GM12878 (cell line): ENCODE measurements around the gene CD84. TPM values are rescaled to one million over a fixed set of nuclear protein-coding genes. Genes with fewer than 3 reads are reported as not detected.

Source experiments
- ATAC-seq: fragments of 200-7000 bp; cut with Tn5 transposase; 3 replicates; pipeline ENCODE4 v1.9.1; 2020; ENCODE audit warnings: mild to moderate bottlenecking, moderate library complexity
- BruUV-seq: library from RNA; stranded (reverse); fragments of 400-500 nt; replicated peaks from 2 replicates; lab custom pipeline; 2021; lab: Mats Ljungman, UMichigan
- CTCF ChIA-PET: fragments of 300-600 bp; sonication (Branson Sonifier 250); formaldehyde crosslinking; extraction: SDS; loops from one replicate; lab custom pipeline; 2021; ENCODE audit warnings: inconsistent platforms; lab: Yijun Ruan, JAX
- POLR2A ChIA-PET: fragments of 350-600 bp; formaldehyde crosslinking; extraction: SDS; loops from one replicate; lab custom pipeline; 2021; ENCODE audit warnings: inconsistent platforms; lab: Charles Lee
- RAD21 ChIA-PET: fragments of 300-600 bp; sonication (Branson Sonifier 250); formaldehyde crosslinking; loops from one replicate; lab custom pipeline; 2023; ENCODE audit warnings: antibody characterized with exemption; ENCODE audit not compliant: unreplicated experiment; lab: Charles Lee
- SMC1A ChIA-PET: fragments of 300-600 bp; sonication (Branson Sonifier 250); formaldehyde crosslinking; loops from one replicate; lab custom pipeline; 2023; ENCODE audit not compliant: unreplicated experiment, uncharacterized antibody; lab: Charles Lee
- DNase-seq: peaks from one replicate; pipeline ENCODE4 v3.0.0-alpha.2; 2011; ENCODE audit warnings: low read depth, low spot score
- FAIRE-seq: peaks from 3 replicates; lab custom pipeline; 2011; peaks lifted over from hg19 to GRCh38; lab: Jason Lieb, UNC
- H2AFZ ChIP-seq: 2 replicates; pipeline ENCODE4 v1.6.0; 2011; ENCODE audit warnings: low read depth, low read length, control low read depth; ENCODE audit not compliant: control insufficient read depth
- H3K27ac ChIP-seq: 2 replicates; pipeline ENCODE4 v1.5.1; 2011; ENCODE audit warnings: control low read depth; ENCODE audit not compliant: control insufficient read depth, insufficient read depth
- H3K27me3 ChIP-seq, 2 experiments: replicated peaks in 1 of 2; 2 replicates each; pipeline versions ENCODE4 v1.6.0 to v1.6.1; 2011; ENCODE audit warnings: low read length in 1 of 2; ENCODE audit not compliant: control insufficient read depth in 2 of 2, insufficient read depth in 2 of 2
- H3K36me3 ChIP-seq, 2 experiments: 2 replicates each; pipeline ENCODE4 v1.5.1; 2011; ENCODE audit warnings: low read length in 1 of 2; ENCODE audit not compliant: control insufficient read depth in 2 of 2, insufficient read depth in 2 of 2
- H3K4me1 ChIP-seq: 2 replicates; pipeline ENCODE4 v1.6.1; 2011; ENCODE audit warnings: mild to moderate bottlenecking, low read length, moderate library complexity, mixed read lengths; ENCODE audit not compliant: control insufficient read depth, insufficient read depth
- H3K4me2 ChIP-seq: 2 replicates; pipeline ENCODE4 v1.6.0; 2011; ENCODE audit warnings: control low read depth; ENCODE audit not compliant: control insufficient read depth, insufficient read depth
- H3K4me3 ChIP-seq: fragments of 200-600 bp; sonication (generic); 2 replicates; pipeline ENCODE4 v1.5.1; 2016
- H3K79me2 ChIP-seq: 2 replicates; pipeline ENCODE4 v1.6.0; 2011; ENCODE audit warnings: low read length; ENCODE audit not compliant: control insufficient read depth, insufficient read depth
- H3K9ac ChIP-seq: 2 replicates; pipeline ENCODE4 v1.8.0; 2011; ENCODE audit warnings: low read length, control low read depth, mixed read lengths; ENCODE audit not compliant: control insufficient read depth, insufficient read depth
- H3K9me3 ChIP-seq: replicated peaks from 3 replicates; pipeline ENCODE4 v1.5.1; 2011; ENCODE audit warnings: mild to moderate bottlenecking, low read length; ENCODE audit not compliant: control insufficient read depth, insufficient read depth
- H4K20me1 ChIP-seq: 2 replicates; pipeline ENCODE4 v1.6.0; 2011; ENCODE audit not compliant: control insufficient read depth, insufficient read depth
- CBFB ChIP-seq: IDR thresholded peaks from 2 replicates; pipeline ENCODE4 v1.6.1; 2016; ENCODE audit warnings: antibody characterized with exemption, low read depth
- ESRRA ChIP-seq: IDR thresholded peaks from 2 replicates; pipeline ENCODE4 v1.6.1; 2012; ENCODE audit warnings: mild to moderate bottlenecking, low read length, improper control_type of control experiment
- IRF4 ChIP-seq: IDR thresholded peaks from 2 replicates; pipeline ENCODE4 v1.6.1; 2011; ENCODE audit warnings: low read depth, low read length
- JUNB ChIP-seq: IDR thresholded peaks from 2 replicates; pipeline ENCODE4 v1.6.1; 2016; ENCODE audit warnings: antibody characterized with exemption, mild to moderate bottlenecking
- JUND ChIP-seq: IDR thresholded peaks from 2 replicates; pipeline ENCODE4 v1.6.1; 2012; ENCODE audit warnings: low read depth, mild to moderate bottlenecking, low read length, improper control_type of control experiment, moderate library complexity
- KAT2A ChIP-seq: conservative IDR thresholded peaks from 2 replicates; pipeline ENCODE4 v1.6.1; 2011; ENCODE audit warnings: low read depth, low read length; ENCODE audit not compliant: control insufficient read depth
- NFIC ChIP-seq: IDR thresholded peaks from 2 replicates; pipeline ENCODE4 v1.6.1; 2012; ENCODE audit warnings: low read depth, mild to moderate bottlenecking, inconsistent platforms, low read length, moderate library complexity
- NR2C1 ChIP-seq: fragments of 450-650 bp; IDR thresholded peaks from 2 replicates; pipeline ENCODE4 v1.6.1; 2017; ENCODE audit warnings: antibody characterized with exemption, mild to moderate bottlenecking, moderate library complexity
- NR2C2 ChIP-seq: IDR thresholded peaks from 2 replicates; pipeline ENCODE4 v1.6.1; 2011; ENCODE audit warnings: borderline replicate concordance, low read depth; ENCODE audit not compliant: control insufficient read depth, insufficient read length
- PML ChIP-seq: IDR thresholded peaks from 2 replicates; pipeline ENCODE4 v1.6.1; 2012; ENCODE audit warnings: low read length, inconsistent platforms
- RB1 ChIP-seq: fragments of 450-650 bp; formaldehyde crosslinking; IDR thresholded peaks from 2 replicates; pipeline ENCODE4 v1.6.1; 2017; ENCODE audit warnings: mild to moderate bottlenecking, borderline replicate concordance
- RCOR1 ChIP-seq: conservative IDR thresholded peaks from 2 replicates; pipeline ENCODE4 v1.6.1; 2012; ENCODE audit warnings: low read depth, low read length, improper control_type of control experiment
- RELA ChIP-seq: fragments of 450-650 bp; IDR thresholded peaks from 2 replicates; pipeline ENCODE4 v1.8.0; 2014; ENCODE audit warnings: borderline replicate concordance; ENCODE audit not compliant: partially characterized antibody
- SMAD1 ChIP-seq: fragments of 450-650 bp; IDR thresholded peaks from 2 replicates; pipeline ENCODE4 v1.6.1; 2018; ENCODE audit warnings: mild to moderate bottlenecking, low read depth; ENCODE audit not compliant: partially characterized antibody
- WGBS: methylation state at CpG from one replicate; pipeline ENCODE4 v1.1.6; 2016; ENCODE audit warnings: low lambda C conversion rate; ENCODE audit not compliant: insufficient replicate concordance, insufficient coverage; ENCODE audit errors: missing lambda C conversion rate; 5-methylcytosine and 5-hydroxymethylcytosine counted together
- in situ Hi-C: fragments of 300-500 bp; cut with MboI; formaldehyde crosslinking; loops from 9 replicates; pipeline ENCODE4 v1.14.3; 2018; ENCODE audit warnings: mixed read lengths
- intact Hi-C: fragments of 100-400 bp; cut with micrococcal nuclease; formaldehyde crosslinking; loops from one replicate; pipeline ENCODE4 v1.14.2; 2022; ENCODE audit not compliant: unreplicated experiment
- polyA plus RNA-seq, 11 experiments: library from polyadenylated mRNA; depleted of rRNA in 4 of 11; unstranded in 6 of 11; stranded (reverse) in 5 of 11; fragments of >200 nt; fragmentation: Nextera tagmentation in 4 of 11; fragmentation: Illumina TruSeq in 1 of 11; extraction: Ambion mirVana in 4 of 11; extraction: Trizol in 1 of 11; gene quantifications; 1 replicate in 1 of 11; 2 replicates in 10 of 11; pipeline versions ENCODE4 v1.2.1 to v1.2.3, GENCODE V29; 2011 to 2016; ENCODE audit warnings: inconsistent platforms in 2 of 11, missing spikeins in 2 of 11, low read depth in 1 of 11
- total RNA-seq, 4 experiments: library from RNA; depleted of rRNA in 3 of 4; stranded (reverse); fragments of >200 nt in 3 of 4; fragmentation: Illumina TruSeq in 1 of 4; extraction: Trizol in 1 of 4; gene quantifications; 2 replicates each; pipeline versions ENCODE4 v1.2.1 to v1.2.3, GENCODE V29; 2013 to 2021
- TF ChIP-seq, protein P1 (sequence below): IDR thresholded peaks from 2 replicates; pipeline ENCODE4 v1.6.1; 2012; ENCODE audit warnings: low read depth, low read length, improper control_type of control experiment
- TF ChIP-seq, protein P2 (sequence below), 3 experiments: IDR thresholded peaks in 2 of 3; conservative IDR thresholded peaks in 1 of 3; 2 replicates each; pipeline ENCODE4 v1.5.1; 2011; ENCODE audit warnings: low read depth in 3 of 3, low read length in 3 of 3, mild to moderate bottlenecking in 3 of 3, control low read depth in 2 of 3, moderate library complexity in 2 of 3, inconsistent platforms in 1 of 3, mixed read lengths in 1 of 3; ENCODE audit not compliant: control insufficient read depth in 2 of 3, insufficient read depth in 1 of 3; ENCODE audit errors: extremely low read depth in 1 of 3
- TF ChIP-seq, protein P3 (sequence below): IDR thresholded peaks from 2 replicates; pipeline ENCODE4 v1.6.1; 2012; ENCODE audit warnings: improper control_type of control experiment, low read depth, low read length; ENCODE audit not compliant: insufficient replicate concordance

Gene CD84
- total and polyA plus RNA-seq, 10 of the 15 experiments (the other 5 are each of a cell fraction or from before 2014, with no cell fraction given) = 3.4 to 20.3 (median 11.7) TPM

DNA sequence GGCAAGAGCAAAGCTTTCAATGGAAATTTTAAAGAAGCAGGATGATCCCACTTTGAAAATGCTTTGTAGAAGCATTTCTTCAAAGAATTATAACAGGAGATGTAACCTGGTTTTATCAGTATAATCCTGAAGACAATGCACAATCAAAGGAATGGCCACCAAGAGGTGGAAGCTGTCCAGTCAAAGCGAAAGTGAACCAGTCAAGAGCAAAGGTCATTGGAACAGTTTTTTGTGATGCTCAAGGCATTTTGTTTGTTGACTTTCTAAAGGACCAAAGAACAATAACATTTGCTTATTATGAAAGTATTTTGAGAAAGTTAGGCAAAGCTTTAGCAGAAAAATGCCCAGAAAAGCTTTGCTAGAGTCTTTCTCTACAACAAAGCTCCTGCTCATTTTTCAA lies 5.5 kb upstream of the CD84 start:
- Histone ChIP-seq H3K4me3 (no peak overlapping the region), H3K9me3 (no peaks in the 10 kb centered on the region)
- TF ChIP-seq, protein P1, sequence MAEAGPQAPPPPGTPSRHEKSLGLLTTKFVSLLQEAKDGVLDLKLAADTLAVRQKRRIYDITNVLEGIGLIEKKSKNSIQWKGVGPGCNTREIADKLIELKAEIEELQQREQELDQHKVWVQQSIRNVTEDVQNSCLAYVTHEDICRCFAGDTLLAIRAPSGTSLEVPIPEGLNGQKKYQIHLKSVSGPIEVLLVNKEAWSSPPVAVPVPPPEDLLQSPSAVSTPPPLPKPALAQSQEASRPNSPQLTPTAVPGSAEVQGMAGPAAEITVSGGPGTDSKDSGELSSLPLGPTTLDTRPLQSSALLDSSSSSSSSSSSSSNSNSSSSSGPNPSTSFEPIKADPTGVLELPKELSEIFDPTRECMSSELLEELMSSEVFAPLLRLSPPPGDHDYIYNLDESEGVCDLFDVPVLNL = no peak
- TF ChIP-seq PML (no peak), CBFB (no peak), RELA (no peak), NR2C2 (no peak), KAT2A (no peak), ESRRA (no peak), NR2C1 (peak; percentile 71), SMAD1 (no peak), RCOR1 (no peak), JUND (no peak), NFIC (no peak), JUNB (peak; percentile 67), RB1 (no peak), IRF4 (peak; percentile 53; the same call in 1 of the 2 replicates)
- TF ChIP-seq, protein P2, sequence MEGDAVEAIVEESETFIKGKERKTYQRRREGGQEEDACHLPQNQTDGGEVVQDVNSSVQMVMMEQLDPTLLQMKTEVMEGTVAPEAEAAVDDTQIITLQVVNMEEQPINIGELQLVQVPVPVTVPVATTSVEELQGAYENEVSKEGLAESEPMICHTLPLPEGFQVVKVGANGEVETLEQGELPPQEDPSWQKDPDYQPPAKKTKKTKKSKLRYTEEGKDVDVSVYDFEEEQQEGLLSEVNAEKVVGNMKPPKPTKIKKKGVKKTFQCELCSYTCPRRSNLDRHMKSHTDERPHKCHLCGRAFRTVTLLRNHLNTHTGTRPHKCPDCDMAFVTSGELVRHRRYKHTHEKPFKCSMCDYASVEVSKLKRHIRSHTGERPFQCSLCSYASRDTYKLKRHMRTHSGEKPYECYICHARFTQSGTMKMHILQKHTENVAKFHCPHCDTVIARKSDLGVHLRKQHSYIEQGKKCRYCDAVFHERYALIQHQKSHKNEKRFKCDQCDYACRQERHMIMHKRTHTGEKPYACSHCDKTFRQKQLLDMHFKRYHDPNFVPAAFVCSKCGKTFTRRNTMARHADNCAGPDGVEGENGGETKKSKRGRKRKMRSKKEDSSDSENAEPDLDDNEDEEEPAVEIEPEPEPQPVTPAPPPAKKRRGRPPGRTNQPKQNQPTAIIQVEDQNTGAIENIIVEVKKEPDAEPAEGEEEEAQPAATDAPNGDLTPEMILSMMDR (IDR thresholded peaks at IDR 0.05 in 2 of 3, conservative IDR thresholded peaks at IDR 0.05 in 1 of 3; ENCODE audit: control insufficient read depth in 2 of 3, extremely low read depth in 1 of 3, insufficient read depth in 1 of 3, low read depth in 3 of 3, low read length in 3 of 3) = no peak
- TF ChIP-seq, protein P3, sequence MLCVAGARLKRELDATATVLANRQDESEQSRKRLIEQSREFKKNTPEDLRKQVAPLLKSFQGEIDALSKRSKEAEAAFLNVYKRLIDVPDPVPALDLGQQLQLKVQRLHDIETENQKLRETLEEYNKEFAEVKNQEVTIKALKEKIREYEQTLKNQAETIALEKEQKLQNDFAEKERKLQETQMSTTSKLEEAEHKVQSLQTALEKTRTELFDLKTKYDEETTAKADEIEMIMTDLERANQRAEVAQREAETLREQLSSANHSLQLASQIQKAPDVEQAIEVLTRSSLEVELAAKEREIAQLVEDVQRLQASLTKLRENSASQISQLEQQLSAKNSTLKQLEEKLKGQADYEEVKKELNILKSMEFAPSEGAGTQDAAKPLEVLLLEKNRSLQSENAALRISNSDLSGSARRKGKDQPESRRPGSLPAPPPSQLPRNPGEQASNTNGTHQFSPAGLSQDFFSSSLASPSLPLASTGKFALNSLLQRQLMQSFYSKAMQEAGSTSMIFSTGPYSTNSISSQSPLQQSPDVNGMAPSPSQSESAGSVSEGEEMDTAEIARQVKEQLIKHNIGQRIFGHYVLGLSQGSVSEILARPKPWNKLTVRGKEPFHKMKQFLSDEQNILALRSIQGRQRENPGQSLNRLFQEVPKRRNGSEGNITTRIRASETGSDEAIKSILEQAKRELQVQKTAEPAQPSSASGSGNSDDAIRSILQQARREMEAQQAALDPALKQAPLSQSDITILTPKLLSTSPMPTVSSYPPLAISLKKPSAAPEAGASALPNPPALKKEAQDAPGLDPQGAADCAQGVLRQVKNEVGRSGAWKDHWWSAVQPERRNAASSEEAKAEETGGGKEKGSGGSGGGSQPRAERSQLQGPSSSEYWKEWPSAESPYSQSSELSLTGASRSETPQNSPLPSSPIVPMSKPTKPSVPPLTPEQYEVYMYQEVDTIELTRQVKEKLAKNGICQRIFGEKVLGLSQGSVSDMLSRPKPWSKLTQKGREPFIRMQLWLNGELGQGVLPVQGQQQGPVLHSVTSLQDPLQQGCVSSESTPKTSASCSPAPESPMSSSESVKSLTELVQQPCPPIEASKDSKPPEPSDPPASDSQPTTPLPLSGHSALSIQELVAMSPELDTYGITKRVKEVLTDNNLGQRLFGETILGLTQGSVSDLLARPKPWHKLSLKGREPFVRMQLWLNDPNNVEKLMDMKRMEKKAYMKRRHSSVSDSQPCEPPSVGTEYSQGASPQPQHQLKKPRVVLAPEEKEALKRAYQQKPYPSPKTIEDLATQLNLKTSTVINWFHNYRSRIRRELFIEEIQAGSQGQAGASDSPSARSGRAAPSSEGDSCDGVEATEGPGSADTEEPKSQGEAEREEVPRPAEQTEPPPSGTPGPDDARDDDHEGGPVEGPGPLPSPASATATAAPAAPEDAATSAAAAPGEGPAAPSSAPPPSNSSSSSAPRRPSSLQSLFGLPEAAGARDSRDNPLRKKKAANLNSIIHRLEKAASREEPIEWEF = no peak

More for the DNA sequence above, 5.5 kb upstream of the CD84 start:
- BruUV-seq = no TSS peak
- ChIA-PET RAD21 (interaction anchor here (1.0 to 2.2 kb wide), 4 partner anchors 10 to 37 kb away, joined by 3 to 7 read pairs (median 5); no protein-coding TSS in a partner anchor), POLR2A (interaction anchor here (0.6 to 1.8 kb wide), 7 partner anchors 9 to 78 kb away, joined by 3 to 7 read pairs (median 3); no protein-coding TSS in a partner anchor), CTCF (interaction anchor here (1.1 to 2.2 kb wide), 10 partner anchors 11 to 156 kb away, joined by 3 to 9 read pairs (median 5); no protein-coding TSS in a partner anchor), SMC1A (interaction anchor here (0.7 to 3.9 kb wide), 14 partner anchors 9 to 158 kb away, joined by 3 to 28 read pairs (median 4); no protein-coding TSS in a partner anchor)
- peaks cover 4% of the 10 kb centered on the region; the same call in 1 of the 2 replicates for H3K4me1 ChIP-seq
- intact Hi-C loops = no loop called here
- H2AFZ ChIP-seq = no peak overlapping the region
- DNase-seq (no peak), FAIRE-seq (no peak), ATAC-seq (peak; percentile 49)
- no peak overlapping the region for H3K4me2 ChIP-seq
- H4K20me1 ChIP-seq = no peaks in the 10 kb centered on the region
- no peaks in the 10 kb centered on the region for H3K79me2 ChIP-seq
- no peak overlapping the region for H3K9ac ChIP-seq
- no peak overlapping the region for H3K27ac ChIP-seq
- 95% methylated on average over 1 of the region's 1 CpG for WGBS
- H3K36me3 ChIP-seq = no peaks in the 10 kb centered on the region
- no peaks in the 10 kb centered on the region for H3K27me3 ChIP-seq
- in situ Hi-C loops = no loop called here
